Activated T-helper 9 cell treated with anti-CD3 and anti-CD28 coated beads, Interleukin-2, amount 50 U/mL, for 16 hours (primary cell): Measurements from ENCODE around the gene CYTH3.
A peak's percentile ranks its signal among the peaks of the same experiment; 100 is the strongest.

Source experiments
- DNase-seq: peaks from one replicate; pipeline ENCODE4 v3.0.0-alpha.2; 2020; ENCODE audit warnings: low read depth

Gene CYTH3

GRCh38 chr7:6256677-6257535, 15.5 kb downstream of the CYTH3 start:
- DNase-seq = no peak

- no peak for DNase-seq
Observed at GRCh38 chr7:6256109-6256483, 16.3 kb downstream of the CYTH3 start.

- DNase-seq = no peak
Observed at GRCh38 chr7:6254866-6255265, 17.6 kb downstream of the CYTH3 start.

- no peak for DNase-seq
Observed at GRCh38 chr7:6252748-6253147, 19.7 kb downstream of the CYTH3 start.

GRCh38 chr7:6252341-6252746, 20.1 kb downstream of the CYTH3 start:
- DNase-seq = no peak

- no peak for DNase-seq
Observed at GRCh38 chr7:6251653-6252052, 20.8 kb downstream of the CYTH3 start.

- peak; percentile 17 for DNase-seq
Observed at GRCh38 chr7:6250364-6250833, 22.0 kb downstream of the CYTH3 start.

- DNase-seq = no peak
Observed at GRCh38 chr7:6249043-6249442, 23.4 kb downstream of the CYTH3 start.

GRCh38 chr7:6248581-6248980, 23.8 kb downstream of the CYTH3 start:
- DNase-seq = no peak

- no peak for DNase-seq
Observed at GRCh38 chr7:6246251-6246917, 26.0 kb downstream of the CYTH3 start.

- no peak for DNase-seq
Observed at GRCh38 chr7:6244021-6244420, 28.4 kb downstream of the CYTH3 start.

GRCh38 chr7:6243168-6243567, 29.3 kb downstream of the CYTH3 start:
- DNase-seq = no peak

GRCh38 chr7:6242561-6242960, 29.9 kb downstream of the CYTH3 start:
- no peak for DNase-seq

GRCh38 chr7:6241607-6241973, 30.8 kb downstream of the CYTH3 start:
- no peak for DNase-seq

- DNase-seq = no peak
Observed at GRCh38 chr7:6238309-6238925, 34.0 kb downstream of the CYTH3 start.

- DNase-seq = no peak
Observed at GRCh38 chr7:6237730-6238129, 34.7 kb downstream of the CYTH3 start.

GRCh38 chr7:6237011-6237410, 35.4 kb downstream of the CYTH3 start:
- no peak for DNase-seq

GRCh38 chr7:6235029-6235871, 37.2 kb downstream of the CYTH3 start:
- no peak for DNase-seq

GRCh38 chr7:6234384-6234783, 38.0 kb downstream of the CYTH3 start:
- DNase-seq = no peak

- DNase-seq = no peak
Observed at GRCh38 chr7:6232534-6232933, 39.9 kb downstream of the CYTH3 start.

- DNase-seq = no peak
Observed at GRCh38 chr7:6232116-6232515, 40.3 kb downstream of the CYTH3 start.

- no peak for DNase-seq
Observed at GRCh38 chr7:6231184-6231583, 41.2 kb downstream of the CYTH3 start.
